NCI-H1694 treated with DMSO at 0.1 percent for 48 hours (cell line): ENCODE results near the gene SRC.

ENCODE experiments used
- DNase-seq: peaks from one replicate; lab custom pipeline; 2025; lab: John Stamatoyannopoulos, UW

Gene SRC

DNA sequence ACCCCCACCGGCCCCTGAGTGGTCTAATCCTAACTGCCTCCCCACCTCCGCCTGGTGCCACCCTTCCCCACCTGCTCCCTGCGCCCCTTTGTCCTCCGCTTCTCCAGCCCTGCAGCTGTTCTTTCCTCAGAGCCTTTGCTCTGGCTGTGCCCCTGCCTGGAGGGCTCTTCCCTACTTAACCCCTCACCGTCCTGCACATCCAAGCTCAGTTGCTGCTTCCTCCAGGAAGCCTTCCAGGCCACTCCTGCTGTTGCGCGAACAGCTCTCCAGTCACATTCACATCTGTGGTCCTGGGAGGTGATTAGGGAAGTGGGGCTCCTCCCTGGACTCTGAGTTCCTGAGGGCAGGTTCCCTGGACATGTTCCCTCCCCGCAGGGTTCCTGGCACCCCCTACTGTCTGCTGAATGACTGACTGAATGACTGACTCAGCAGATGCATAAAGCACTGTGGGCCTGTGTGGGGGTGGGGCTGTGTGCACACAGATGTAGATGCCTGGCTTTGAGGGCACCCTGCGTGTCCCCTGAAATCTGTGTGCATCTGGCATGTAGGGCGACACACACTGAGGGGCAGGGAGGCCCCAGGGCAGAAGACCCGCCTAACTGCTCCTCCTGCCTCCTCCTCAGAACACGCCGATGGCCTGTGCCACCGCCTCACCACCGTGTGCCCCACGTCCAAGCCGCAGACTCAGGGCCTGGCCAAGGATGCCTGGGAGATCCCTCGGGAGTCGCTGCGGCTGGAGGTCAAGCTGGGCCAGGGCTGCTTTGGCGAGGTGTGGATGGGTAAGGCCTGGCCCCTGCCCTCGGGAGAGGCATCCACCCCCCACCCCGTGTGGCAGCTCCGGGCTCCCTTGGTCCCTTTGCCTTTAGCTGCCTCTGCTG is 51.4 kb downstream of the SRC start:
- no peak for DNase-seq

GRCh38 chr20:37397954-37398749 is 52.2 kb downstream of the SRC start:
- no peak for DNase-seq

GRCh38 chr20:37398750-37399621 is 53.0 kb downstream of the SRC start:
- no peak for DNase-seq

- DNase-seq = no peak
Measured at GRCh38 chr20:37401282-37401929, 55.5 kb downstream of the SRC start.

GRCh38 chr20:37401930-37402675 is 56.2 kb downstream of the SRC start:
- DNase-seq = no peak

DNA sequence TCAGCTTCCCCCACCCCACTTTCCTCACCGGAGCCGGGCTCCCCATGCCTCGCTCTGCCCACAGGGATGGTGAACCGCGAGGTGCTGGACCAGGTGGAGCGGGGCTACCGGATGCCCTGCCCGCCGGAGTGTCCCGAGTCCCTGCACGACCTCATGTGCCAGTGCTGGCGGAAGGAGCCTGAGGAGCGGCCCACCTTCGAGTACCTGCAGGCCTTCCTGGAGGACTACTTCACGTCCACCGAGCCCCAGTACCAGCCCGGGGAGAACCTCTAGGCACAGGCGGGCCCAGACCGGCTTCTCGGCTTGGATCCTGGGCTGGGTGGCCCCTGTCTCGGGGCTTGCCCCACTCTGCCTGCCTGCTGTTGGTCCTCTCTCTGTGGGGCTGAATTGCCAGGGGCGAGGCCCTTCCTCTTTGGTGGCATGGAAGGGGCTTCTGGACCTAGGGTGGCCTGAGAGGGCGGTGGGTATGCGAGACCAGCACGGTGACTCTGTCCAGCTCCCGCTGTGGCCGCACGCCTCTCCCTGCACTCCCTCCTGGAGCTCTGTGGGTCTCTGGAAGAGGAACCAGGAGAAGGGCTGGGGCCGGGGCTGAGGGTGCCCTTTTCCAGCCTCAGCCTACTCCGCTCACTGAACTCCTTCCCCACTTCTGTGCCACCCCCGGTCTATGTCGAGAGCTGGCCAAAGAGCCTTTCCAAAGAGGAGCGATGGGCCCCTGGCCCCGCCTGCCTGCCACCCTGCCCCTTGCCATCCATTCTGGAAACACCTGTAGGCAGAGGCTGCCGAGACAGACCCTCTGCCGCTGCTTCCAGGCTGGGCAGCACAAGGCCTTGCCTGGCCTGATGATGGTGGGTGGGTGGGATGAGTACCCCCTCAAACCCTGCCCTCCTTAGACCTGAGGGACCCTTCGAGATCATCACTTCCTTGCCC is 57.4 kb downstream of the SRC start:
- DNase-seq = no peak

DNA sequence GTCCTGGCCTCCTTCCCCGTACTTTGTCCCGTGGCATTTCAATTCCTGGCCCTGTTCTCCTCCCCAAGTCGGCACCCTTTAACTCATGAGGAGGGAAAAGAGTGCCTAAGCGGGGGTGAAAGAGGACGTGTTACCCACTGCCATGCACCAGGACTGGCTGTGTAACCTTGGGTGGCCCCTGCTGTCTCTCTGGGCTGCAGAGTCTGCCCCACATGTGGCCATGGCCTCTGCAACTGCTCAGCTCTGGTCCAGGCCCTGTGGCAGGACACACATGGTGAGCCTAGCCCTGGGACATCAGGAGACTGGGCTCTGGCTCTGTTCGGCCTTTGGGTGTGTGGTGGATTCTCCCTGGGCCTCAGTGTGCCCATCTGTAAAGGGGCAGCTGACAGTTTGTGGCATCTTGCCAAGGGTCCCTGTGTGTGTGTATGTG is 58.5 kb downstream of the SRC start:
- no peak for DNase-seq

GRCh38 chr20:37405351-37405897 is 59.5 kb downstream of the SRC start:
- no peak for DNase-seq

DNA sequence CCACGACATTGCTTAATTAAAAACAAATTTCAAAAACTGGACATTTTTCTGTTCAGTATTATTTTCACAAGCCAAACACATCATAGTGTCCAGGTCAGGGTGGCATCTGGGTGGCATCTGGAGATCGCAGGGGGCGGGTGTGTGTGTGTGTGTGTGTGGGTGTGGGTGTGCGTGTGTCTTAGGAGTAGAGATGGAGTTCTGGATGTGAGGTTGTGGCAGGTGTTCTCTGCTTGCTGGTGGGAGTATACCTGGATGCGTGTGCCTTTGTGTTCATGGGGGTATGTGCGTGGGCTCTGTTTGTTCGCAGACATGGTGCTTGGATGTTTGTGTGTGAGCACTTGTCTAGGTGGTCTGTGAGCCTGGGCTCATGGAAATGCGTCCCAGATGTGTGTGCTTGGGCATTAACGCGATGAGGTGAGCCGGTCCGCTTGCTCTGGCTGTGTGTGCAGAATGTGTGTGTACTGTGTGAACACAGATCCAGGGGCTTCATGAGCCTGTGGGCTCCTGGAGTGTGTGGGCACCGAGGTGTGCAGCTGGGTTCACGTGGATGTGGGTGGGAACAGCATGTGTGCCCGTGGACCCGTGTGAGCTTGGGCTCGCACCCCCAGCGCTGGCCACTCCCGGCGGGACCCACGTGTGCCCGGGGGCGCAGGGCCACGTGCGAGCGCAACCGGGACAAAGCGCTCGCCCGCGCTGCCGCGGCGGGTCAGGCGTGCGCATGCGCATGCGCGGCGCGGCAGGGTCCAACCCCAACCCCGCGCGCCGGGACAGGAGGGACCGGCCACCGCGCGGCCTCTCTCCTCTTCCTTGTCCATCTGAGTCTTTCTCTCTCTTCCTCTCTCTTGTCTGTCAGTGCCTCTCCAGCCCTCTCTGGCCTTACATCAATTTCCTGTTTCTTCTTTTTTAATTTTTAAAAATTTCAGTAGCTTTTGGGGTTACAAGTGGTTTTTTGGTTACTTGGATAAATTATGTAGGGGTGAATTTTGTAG is 60.4 kb downstream of the SRC start:
- DNase-seq = peak; percentile 13

DNA sequence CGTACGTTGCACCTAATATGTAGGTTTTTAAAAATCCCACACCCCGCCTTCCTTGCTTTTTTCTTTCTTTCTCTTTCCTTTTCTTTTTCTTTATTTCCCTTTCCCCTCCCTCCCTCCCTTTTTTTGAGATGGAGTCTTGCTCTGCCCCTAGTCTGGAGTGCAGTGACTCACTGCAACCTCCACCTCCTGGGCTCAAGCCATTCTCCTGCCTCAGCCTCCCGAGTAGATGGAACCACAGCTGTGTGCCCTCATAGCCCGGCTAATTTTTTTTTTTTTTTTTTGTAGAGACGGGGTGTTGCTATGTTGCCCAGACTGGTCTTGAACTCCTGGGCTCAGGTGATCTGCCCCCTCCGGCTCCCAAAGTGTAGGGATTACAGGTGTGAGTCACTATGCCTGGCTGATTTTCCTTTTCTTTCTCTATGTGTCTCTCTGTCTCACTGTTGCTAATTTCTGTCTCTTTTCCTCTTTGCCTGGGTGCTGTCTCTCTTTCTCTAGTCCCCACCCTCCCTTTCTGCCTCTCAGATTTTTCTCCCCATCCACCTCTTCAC is 61.2 kb downstream of the SRC start:
- DNase-seq = no peak

DNA sequence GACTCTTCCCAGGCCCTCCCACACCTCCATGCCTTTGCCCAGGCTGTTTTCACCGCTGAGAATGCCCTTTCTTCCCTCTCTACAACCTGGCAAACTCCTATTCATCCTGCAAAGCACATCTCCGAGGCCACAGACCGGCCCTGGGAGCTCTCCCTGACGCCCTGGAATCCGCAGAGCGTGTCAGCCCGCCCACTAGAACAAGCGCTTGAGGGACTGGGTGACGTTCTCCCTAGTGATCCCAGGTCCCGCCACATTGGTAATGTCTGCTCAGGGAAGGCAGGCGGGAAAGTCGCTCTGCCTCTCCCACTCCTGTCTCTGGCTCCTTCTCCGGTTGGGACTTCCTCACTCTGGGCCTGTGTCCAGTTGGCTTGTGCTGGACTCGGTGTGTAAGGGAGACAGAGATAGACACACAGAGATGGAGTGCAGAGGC is 61.6 kb downstream of the SRC start:
- DNase-seq = no peak

DNA sequence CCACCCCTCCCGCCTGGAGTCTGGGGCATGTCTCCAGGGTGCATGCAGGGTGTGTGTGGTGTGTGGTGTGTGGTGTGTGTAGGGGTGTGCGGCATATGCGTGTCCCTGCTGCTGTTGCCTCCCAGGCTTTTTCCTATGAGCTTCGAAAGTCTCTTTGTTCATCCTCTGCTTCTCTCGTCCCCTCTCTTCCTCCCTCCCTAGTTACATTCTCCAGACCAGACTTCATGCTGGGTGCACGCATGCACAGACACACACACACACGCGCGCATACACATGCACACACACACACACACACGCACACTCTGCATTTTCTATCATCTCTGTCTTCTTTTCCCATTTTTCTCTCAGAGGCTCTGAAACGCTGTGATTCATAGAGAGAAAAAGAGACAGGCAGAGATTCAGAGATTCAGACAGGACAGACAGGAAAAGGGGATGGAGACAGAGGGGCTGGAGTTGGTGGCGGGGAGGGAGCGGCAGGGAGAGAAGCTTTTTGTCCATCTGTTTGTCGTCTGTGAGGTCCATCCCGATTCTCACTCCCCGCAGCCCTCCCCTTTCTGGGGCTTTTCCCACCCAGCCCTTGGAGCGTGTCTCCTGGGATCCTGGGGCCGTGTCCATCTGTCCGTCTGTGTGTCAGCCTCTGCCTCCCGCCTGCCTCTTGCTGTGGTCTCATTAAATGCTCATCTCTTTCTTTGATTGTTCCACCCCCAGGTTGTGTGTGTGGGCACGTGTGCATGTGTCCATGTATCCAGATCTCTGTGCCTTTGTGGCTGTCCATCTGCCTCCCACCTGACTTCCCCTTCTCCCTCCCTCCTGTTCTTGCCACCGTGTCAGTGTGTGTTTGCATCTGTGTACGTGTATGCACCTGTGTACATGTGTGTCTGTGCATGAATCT is 62.6 kb downstream of the SRC start:
- DNase-seq = peak; percentile 31

GRCh38 chr20:37411408-37412219 is 65.7 kb downstream of the SRC start:
- DNase-seq = peak; percentile 16

- no peak for DNase-seq
Measured at GRCh38 chr20:37413023-37413334, 67.0 kb downstream of the SRC start.

- no peak for DNase-seq
Measured at GRCh38 chr20:37413379-37413778, 67.4 kb downstream of the SRC start.
